GM19372 (cell line): ENCODE results near the gene PNMA8A.
"Not testable (repeated sequence)": the region's sequence is repeated elsewhere in the genome, so short reads cannot be mapped to it uniquely, and the experiment has no call there.

ENCODE experiments used
- ATAC-seq: cut with Tn5 transposase; IDR thresholded peaks from one replicate; pipeline ENCODE4 v1.9.1; 2021; ENCODE audit warnings: mild to moderate bottlenecking, low read depth, moderate library complexity; ENCODE audit not compliant: unreplicated experiment

PNMA8A gene, protein sequence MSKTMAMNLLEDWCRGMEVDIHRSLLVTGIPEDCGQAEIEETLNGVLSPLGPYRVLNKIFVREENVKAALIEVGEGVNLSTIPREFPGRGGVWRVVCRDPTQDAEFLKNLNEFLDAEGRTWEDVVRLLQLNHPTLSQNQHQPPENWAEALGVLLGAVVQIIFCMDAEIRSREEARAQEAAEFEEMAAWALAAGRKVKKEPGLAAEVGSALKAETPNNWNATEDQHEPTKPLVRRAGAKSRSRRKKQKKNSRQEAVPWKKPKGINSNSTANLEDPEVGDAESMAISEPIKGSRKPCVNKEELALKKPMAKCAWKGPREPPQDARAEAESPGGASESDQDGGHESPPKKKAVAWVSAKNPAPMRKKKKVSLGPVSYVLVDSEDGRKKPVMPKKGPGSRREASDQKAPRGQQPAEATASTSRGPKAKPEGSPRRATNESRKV

DNA sequence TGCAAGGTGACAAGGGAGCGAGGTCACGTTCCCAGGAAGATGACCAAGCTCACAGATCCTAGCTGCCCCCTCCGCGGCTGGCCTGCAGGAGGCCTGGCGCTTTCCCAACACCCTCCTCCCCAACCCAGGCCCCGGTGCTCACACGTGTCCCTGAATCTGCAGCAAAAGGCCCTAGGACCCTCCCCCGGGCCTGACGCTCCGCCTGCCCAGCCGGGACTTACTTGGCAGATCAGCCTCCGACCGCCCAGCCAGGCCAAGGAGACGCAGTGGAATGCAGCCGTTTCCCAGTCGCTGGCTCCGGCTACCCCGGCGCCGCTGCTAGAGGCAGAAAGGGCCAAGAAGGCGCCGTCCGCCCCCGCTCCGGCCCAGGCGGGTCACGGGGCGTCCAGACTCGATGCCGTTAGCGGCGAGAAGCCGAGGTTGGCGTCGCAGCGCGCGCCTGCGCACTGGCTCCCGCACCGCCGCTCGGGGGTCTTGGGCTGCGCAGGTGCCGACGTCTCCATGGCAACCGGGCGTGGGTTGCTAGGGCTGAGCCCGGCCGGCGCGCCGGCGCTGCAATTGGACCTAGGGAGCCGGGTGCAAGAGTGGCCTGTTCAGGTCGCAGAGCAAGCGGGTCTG, at the start of gene PNMA8A:
TSS of gene PNMA8A (minus strand) at position 448 of the 618 bp plus-strand sequence. CDS start 528 bp downstream, outside the sequence.
- ATAC-seq: no peak

DNA sequence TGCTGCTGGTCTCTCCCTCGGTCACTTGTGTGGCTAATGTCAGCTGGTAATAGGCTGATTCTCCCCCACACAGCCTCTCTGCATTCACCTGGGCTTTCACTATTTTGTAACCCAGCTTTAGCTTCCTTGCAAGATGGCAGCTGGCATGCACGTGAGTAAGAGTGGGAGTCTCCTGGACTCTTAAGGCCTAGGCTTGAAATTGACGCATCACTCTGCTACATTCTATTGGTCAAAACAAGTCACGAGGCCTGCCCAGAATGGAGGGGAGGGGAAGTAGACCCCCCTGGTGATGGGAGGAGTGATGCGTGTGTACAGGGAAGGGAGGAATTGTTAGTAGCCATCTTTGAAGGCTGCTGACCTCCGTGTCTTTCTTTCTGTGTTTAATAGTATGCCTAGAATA, 49.3 kb upstream of the PNMA8A start:
- ATAC-seq: no peak

DNA sequence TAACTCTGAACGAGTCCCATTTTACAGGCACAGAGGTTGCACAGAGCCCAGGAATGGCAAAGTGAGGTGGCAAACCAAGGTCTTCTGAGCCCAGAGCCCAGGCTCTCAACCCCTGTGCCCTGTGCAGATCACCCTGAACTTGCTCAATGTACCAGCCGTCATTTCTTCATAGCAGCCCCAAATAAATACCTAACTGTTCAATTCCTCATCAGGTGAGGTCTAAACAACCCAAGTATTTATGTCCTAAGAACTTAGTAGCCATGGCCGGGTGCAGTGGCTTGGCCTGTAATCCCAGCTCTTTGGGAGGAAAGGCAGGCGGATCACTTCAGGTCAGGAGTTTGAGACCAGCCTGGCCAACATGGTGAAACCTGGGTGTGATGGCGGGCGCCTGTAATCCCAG, 46.1 kb upstream of the PNMA8A start:
- no peak for ATAC-seq

DNA sequence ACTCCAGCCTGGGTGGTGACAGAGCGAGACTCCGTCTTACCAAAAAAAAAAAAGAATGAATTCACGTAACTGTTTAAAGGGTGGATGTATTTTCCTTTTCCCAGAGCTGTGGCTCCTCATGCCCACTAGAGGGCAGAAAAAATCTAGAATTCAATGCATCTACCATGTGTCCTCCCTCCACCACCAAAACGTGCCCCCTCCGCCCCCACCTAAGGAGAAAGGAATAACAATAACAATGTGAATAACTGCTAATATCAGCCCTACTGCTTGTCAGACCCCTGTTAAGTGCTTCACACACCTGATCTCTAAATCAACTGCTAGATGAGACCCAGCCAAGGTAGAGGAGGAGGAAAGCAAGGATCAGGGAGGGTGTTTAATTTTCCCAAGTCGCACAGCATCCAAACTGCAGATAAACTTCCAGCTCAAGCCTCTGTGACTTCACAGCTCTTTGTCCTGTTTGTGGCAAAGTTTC, 44.6 kb upstream of the PNMA8A start:
- ATAC-seq: no peak

DNA sequence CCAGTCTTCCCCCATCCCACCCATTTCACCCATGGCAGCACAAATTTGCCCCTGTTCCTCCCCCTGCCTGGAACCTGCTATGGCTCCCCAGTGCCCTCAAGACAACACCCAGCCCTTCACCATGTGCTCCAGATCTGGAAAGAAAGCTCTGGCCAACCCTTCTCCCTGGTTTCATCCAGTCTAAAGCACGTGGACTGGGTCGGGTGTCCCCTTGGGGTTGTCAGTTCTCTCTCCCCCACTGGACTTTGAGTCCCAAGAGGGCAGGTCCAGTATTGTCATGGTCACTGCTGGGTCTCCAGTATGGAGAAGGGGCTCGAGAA, 43.9 kb upstream of the PNMA8A start:
- no peak for ATAC-seq

DNA sequence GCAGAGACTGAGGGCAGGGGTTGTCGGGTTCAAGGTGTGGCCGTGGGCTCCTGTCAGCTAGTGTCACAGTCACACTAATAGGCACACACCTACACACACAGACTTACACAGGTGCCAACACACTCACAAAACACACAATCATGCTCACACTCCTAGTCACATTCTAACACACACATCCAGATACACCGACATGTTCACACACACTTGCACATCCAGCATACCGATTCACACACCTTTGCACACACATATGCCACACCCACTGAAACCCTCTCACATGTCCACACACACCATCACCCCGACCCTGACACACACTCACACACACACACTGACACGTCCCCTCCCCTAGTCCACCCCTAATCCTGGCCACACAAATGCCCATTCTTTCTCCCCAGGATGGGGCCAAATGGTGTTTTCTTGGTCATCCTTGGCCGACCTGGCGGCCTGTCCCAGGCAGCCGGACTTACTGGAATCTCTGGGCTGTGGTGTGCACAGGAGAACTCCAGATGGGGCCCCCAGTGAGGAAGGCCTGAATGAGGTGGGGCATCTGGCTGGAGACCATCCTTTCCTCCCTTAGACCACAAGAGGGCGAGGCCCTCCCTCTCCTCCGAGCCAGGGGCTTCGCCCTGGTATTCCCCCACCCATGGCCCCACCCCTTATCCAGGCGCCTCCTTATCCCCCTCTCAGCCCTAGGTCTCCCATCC, 43.4 kb upstream of the PNMA8A start:
- ATAC-seq: no peak

DNA sequence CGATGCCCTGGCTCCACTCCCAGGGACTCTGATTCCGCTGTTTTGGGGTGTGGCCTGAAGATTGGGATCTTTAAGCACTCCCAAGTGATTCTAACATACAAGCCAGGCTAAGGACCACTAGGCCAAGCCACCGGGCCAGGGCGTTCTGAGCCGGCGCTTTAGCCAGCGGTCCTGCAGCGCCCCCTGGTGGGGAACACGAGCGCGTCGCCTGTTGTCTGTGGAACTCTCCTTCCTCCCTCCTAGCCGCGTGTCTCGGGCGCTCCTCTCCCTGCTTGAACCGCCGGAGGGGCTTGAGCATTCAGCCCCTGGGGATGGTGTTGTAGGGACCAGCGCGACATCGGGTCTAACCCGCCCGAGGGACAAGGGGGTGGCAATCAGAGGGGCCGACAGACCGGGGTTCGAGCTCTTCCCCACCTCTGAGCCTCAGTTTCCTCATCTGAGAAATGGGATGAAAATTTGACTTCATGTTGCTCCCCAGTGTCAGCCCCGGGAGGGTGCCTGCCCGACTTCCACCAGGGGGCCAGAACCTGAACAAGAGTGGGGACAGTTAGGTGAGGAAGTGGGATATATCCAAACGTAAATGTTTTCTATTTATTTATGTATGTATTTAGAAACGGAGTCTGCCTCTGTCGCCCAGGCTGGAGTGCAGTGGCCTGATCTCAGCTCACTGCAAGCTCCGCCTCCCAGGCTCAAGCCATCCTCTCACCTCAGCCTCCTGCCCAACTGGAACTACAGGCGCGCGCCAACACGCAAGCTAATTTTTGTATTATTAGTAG, 42.3 kb upstream of the PNMA8A start:
- ATAC-seq: no peak

DNA sequence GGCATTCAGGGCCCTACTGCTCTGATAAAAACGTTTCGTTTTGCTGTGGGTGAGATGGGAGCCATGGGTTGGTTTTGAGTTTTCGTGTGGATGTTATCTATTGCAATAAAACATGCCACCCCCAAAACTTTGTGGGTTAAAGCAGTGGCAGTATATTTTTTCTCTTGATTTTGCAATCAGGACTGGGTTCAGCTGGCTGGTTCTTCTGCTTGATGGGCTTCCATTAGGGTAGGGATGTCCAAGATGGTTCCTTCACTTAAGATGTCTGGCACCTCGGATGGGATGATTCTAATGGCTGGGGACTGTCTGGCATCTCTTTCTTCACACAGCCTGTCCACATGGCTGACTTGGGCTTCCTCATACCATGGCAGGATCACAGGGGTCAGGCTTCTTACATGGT, 39.9 kb upstream of the PNMA8A start:
- no peak for ATAC-seq

DNA sequence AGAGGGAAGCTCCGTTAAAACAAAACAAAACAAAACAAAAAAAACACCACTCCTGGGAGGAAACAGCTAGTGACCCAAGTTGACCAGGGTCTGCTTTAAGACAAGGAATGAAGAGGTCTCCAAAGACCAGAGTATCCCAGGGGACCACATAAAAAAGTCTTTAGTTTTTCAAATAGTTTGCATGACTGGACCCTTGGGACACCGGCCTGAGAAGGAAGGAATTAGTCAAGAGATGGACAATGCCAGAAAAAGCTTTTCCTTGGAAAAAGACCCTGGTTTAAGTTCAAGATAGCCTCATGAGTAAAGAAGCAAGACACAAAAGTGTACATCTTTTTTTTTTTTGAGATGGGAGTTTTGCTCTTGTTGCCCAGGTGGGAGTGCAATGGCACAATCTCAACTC, 36.8 kb upstream of the PNMA8A start:
- no peak for ATAC-seq

DNA sequence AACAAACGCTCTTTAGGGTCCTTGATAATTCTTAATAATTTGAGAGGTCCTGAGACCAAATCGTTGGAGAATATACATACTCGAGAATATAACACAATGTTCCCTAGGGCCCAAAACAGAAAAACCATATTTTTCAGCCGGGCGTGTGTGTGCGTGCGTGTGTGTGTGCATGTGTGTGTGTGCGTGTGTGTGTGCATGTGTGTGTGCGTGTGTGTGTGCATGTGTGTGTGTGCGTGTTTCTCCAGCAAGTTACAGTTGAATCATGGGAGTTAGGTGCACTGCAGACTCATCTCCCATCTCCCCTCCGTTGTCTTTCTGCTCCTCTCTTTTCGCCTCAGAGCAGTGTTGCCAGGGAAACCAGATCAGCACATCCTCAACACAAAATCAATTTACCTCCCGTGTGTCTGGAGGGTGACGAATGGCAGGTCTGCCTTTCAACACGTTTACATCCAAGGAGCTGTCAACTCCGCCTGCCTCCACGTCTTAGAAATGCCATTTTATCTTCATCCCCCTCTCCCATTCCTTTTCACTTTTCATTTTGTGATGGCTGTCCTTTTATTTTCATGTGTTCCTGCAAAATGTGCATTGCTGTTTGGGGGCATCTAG, 32.6 kb upstream of the PNMA8A start:
- ATAC-seq: no peak

DNA sequence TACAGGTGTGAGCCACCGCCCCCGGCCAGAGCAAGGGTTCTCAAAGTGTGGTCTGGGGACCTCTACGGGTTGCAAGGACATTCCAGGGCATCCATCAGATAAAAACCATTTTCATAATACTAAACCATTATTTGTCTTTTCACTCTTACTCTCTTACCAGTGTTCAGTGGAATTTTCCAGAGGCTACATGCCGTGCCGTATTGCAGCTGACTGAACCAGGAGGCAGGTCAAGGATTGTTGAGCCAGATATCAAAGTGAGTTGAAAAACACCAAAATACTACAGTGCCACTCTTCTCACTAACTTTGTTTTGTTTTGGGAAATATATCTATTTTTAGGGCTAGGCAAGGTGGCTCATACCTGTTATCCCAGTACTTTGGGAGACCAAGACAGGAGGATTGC, 31.5 kb upstream of the PNMA8A start:
- ATAC-seq: no peak

DNA sequence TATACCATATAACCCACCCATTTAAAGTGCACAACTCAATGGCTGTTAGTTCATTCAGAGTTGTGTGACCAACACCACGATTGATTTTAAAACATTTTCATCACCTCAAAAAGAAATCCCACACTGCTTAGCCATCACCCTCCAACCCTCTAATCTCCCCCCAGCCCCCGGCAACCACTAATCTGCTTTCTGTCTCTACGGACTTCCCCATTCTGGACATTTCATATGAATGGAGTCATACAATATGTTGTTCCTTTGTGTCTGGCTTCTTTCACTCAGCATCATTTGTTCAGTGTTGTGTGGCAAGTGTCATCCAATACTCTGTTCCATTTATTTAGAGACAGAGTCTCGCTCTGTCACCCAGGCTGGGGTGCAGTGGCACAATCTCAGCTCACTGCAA, 28.3 kb upstream of the PNMA8A start:
- no peak for ATAC-seq

DNA sequence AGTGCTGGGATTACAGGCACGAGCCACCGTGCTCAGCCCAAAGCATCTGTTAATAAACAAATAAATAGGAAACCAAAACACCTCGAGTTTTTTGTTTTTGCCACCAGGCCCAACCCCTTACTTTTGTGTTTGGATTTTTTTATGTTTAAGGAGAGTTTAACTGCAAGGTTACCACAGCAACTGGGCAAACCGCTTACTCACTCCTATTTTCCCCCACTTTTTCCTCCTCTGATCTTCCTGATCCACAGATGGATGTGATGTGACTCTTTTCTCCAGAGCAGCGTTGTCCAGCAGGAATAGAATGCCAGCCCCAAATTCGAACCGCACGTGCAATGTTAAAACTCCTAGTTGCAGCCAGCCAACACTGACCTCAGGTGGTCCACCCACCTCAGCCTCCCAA, 26.4 kb upstream of the PNMA8A start:
- no peak for ATAC-seq

DNA sequence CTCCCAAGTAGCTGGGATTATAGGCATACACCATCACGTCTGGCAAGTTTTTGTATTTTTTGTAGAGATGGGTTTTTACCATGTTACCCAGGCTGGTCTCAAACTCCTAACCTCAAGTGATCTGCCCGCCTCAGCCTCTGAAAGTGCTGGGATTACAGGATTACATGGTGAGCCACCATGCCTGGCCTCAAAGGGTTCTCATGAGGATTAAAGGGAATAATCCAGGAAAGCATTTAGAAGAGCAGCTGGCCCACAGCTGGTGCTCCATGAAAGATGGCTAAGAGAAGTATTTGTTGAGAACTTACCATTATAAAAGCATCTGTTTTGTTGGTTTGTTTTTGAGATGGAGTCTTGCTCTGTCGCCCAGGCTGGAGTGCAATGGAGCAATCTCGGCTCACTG, 25.5 kb upstream of the PNMA8A start:
- not testable (repeated sequence) for ATAC-seq

DNA sequence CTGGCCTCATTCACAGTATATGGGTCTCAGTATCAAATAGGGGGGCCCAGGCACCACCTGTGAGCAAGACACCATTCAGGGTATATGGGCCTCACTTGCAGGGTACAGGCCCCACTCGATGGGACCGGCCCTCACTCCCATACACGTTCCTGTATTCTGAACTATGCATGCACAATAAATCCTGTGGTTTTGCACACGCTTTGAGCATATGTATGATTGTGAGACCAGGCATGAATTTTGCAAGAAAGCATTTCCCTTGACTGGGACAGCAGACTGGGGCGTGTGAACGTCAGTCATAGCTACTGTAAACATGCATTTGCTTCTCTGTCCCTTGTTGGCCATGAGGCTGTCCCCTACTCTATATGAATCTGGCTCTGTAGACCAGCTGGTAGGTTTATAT, 24.9 kb upstream of the PNMA8A start:
- no peak for ATAC-seq

DNA sequence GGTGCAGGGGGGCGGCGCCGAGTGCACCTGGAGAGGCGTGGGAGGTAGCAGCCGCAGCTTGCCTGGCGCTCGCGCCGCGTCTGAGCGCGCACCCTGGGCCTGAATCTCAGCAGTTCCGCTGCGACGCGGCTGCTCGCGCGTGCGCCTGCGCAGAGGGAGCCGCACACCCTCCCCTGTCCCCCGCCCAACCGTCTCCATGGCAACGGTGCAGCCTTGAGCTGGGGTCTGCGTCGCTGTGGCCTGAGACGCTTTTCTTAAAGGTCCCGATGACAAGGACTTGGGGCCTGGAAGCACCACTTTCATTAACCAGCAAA, 24.4 kb upstream of the PNMA8A start, which contains the start of gene PNMA8B:
TSS of gene PNMA8B (minus strand) at position 82 of the 314 bp plus-strand sequence. CDS start 402 bp downstream, outside the sequence.
- no peak for ATAC-seq

DNA sequence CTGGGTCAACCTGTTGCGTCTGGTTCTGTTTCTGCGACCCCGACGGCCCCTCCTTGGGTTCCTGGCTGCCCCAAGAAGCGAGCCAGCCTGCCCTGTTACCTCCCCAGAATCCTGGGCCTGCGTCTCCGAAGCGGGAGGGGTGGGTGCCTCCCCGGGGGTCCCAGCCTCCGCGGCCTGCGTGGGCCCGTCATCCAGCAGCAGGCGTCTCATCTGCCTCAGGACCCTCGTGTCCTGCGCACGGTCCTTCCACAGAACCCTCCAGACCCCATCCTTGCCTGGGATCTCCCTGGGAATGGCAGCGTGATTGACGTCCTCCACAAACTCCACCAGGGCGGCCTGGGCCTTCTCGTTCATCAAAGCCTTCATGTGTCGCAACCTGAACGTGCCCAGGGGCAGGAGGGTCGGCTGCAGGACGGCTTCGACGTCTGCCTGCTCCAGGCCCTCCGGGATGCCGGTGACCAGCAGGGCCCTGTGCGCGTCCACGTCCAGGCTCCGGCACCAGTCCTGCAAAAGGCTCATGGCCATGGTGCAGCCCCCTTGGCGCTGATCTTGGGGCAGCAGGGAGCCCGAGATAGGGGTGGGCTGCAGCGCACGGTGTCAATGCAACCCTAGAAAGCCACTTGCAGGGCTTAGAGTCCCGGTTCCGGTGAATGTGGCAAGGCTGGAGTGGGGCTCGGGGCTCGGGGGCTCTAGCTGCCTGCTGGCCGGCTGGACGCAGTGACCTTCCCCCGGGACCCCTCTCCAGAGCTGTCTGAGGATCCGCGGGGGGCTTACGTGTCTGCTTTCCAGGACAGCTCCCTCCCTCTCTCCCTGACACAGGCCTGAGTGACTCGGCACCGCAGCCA, 23.8 kb upstream of the PNMA8A start:
- no peak for ATAC-seq

DNA sequence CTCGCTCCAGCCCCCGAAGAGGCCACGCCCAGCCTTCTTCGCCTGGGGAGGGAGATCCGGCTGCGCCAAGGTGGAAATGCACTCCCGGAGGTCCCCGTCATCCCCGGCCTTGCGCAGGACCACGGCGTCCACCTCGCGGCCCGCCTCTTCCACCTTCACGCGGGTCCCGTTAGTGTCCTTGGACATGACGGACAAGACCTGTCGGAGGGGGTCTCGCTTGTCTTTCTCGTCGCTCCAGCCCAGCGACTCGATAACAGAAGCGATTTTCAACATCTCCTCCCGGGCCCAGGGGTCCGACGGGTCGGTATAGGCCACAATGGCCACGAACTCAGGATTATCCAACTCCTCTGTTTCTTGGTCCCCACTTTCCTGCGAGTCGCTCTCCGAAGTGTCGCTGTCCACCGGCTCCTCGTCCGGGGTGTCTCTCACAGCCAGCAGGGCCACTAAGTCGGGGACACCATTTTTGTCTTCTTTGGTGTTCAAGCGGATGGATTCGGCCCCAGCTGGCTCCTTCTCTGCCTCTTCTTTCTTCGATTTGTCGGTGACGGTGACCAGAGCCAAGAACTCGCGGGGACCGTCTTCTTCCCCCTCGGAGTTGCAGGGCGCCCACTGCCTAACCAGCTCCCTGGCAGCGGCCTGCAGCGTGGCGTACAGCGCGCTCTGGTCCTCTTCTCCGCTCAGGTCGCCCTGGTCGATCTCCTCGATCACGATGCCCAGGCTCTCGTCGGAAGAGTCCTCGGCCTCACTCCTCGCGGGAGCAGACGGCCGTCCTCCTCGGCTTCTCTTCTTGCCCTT, 23.0 kb upstream of the PNMA8A start:
- ATAC-seq: no peak
